ENCODE measurements around the gene MECP2. TPM values are rescaled to one million over a fixed set of nuclear protein-coding genes. Genes with fewer than 3 reads are reported as not detected.

MECP2 gene
- total and polyA plus RNA-seq, 9 donors: 17.5 to 24.0 (median 20.7) TPM

DNA sequence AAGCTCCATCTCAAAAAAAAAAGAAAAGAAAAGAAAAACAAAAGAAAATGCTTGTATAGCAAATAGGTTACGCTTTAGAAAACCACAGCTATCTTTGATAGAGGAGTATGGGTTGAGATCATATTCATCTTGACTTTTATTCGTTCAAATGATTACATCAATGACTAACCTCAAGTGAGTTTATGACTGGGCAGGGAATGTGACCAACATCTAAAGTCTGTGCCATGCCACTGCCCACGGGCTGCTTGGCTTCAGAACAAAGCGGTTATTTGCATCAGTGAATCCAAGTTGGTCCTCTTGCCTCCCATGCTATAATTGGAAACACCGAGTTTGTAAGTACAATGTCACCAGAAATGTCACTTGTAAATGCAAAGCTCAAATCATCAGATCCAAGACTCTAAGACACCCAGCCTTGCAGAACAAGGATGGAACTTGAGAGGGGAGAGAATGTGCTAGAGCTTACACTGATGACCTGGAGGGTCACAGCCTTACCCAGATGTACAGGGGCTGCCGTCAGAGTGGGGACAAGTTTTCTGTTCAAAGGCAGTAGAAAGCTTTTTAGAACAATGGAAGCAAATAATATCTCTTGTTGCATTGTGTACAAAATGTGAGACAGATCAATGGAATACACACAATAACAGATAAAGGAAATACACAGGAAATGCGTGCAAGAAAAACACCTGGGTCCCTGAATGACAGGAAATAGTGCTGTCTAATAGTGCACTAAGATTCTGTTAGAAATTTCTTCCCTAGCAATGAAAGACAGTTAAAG lies 38.1 kb upstream of the MECP2 start:
- Histone ChIP-seq H3K27ac (ENCODE audit: low read length) (no peak overlapping the region), H3K4me1 (ENCODE audit: control insufficient read depth, insufficient read depth, low read length) (peaks cover 3% of the 10 kb centered on the region), H3K36me3 (ENCODE audit: control insufficient read depth, insufficient read depth, low read length) (no peaks in the 10 kb centered on the region), H3K27me3 (ENCODE audit: control insufficient read depth, insufficient read depth, low read length) (peaks cover 12% of the 10 kb centered on the region), H3K9me3 (replicated peaks; ENCODE audit: control insufficient read depth, low read depth, low read length) (no peaks in the 10 kb centered on the region), H3K4me3 (ENCODE audit: low read length) (no peak overlapping the region)
- 50% methylated on average over 1 of the region's 7 CpGs for WGBS (ENCODE audit: insufficient coverage)
- no peak for DNase-seq

DNA sequence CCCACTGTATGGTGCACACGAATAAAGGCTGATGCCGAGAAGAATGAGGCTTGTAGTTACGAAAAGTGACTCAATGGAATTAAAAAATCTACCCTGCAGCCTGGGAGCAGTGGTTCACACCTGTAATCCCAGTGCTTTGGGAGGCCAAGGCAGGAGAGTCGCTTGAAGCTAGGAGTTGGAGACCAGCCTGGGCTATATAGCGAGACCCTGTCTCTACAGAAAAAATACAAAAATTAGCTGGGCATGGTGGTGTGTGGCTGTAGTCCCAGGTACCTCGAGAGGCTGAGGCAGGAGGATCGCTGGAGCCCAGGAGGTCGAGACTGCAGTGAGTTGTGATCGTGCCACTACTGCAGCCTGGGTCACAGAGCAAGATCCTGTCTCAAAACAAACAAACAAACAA lies 34.8 kb upstream of the MECP2 start:
- WGBS (ENCODE audit: insufficient coverage): 60% methylated on average over 2 of the region's 9 CpGs
- Histone ChIP-seq H3K27me3 (ENCODE audit: control insufficient read depth, insufficient read depth, low read length) (peaks cover 9% of the 10 kb centered on the region), H3K4me3 (ENCODE audit: low read length) (no peak overlapping the region), H3K27ac (ENCODE audit: low read length) (no peak overlapping the region), H3K9me3 (replicated peaks; ENCODE audit: control insufficient read depth, low read depth, low read length) (no peaks in the 10 kb centered on the region), H3K36me3 (ENCODE audit: control insufficient read depth, insufficient read depth, low read length) (no peaks in the 10 kb centered on the region), H3K4me1 (ENCODE audit: control insufficient read depth, insufficient read depth, low read length) (peaks cover 3% of the 10 kb centered on the region)
- DNase-seq: no peak

DNA sequence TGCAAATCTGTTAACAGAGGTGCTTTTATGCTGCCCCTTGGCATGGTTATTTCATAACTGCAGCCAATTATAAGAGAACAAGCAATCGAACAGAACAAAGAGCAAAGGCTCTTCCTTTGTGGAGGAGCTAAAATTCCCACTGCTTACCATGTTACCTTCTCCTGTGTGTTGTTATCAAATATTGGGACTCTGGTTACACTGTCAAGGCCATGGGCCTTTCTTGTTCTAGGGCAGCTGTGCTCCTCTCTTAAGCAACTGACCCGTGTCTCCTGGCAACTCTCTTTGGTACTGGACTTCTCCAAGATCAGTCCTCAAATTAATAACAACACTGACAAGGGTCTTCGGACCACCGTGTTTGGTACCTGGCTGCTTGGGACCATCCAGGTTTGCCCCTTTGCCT lies 34.4 kb upstream of the MECP2 start:
- Histone ChIP-seq H3K9me3 (replicated peaks; ENCODE audit: control insufficient read depth, low read depth, low read length) (no peaks in the 10 kb centered on the region), H3K36me3 (ENCODE audit: control insufficient read depth, insufficient read depth, low read length) (no peaks in the 10 kb centered on the region), H3K4me1 (ENCODE audit: control insufficient read depth, insufficient read depth, low read length) (peaks cover 3% of the 10 kb centered on the region), H3K4me3 (ENCODE audit: low read length) (no peak overlapping the region), H3K27ac (ENCODE audit: low read length) (no peak overlapping the region), H3K27me3 (ENCODE audit: control insufficient read depth, insufficient read depth, low read length) (peaks cover 9% of the 10 kb centered on the region)
- WGBS (ENCODE audit: insufficient coverage): 63% methylated on average over 2 of the region's 4 CpGs
- DNase-seq: no peak

DNA sequence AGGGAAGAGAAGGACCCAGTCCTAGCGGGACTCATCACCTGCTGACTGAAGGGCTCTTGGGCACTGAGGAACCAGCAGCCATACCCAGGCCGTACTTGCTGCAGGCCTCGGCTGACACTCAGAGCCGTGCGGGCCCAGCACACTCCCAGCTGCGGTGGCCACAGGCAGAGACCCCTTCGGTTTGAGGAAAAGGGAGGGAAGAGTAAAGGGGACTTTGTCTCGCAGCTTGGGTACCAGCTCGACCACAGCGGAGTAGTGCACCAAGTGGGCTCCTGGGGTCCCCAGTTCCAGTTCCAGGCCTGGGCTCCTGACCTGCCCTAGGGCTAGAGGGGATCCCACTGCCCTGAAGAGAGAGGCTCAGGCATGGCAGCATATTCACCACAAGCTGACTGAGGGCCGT lies 28.6 kb upstream of the MECP2 start:
- Histone ChIP-seq H3K36me3 (ENCODE audit: control insufficient read depth, insufficient read depth, low read length) (no peaks in the 10 kb centered on the region), H3K4me3 (ENCODE audit: low read length) (no peak overlapping the region), H3K27ac (ENCODE audit: low read length) (no peak overlapping the region), H3K4me1 (ENCODE audit: control insufficient read depth, insufficient read depth, low read length) (peaks cover 13% of the 10 kb centered on the region), H3K27me3 (ENCODE audit: control insufficient read depth, insufficient read depth, low read length) (peaks cover 15% of the 10 kb centered on the region), H3K9me3 (replicated peaks; ENCODE audit: control insufficient read depth, low read depth, low read length) (no peaks in the 10 kb centered on the region)
- 95% methylated on average over 11 of the region's 11 CpGs for WGBS (ENCODE audit: insufficient coverage)
- no peak for DNase-seq

DNA sequence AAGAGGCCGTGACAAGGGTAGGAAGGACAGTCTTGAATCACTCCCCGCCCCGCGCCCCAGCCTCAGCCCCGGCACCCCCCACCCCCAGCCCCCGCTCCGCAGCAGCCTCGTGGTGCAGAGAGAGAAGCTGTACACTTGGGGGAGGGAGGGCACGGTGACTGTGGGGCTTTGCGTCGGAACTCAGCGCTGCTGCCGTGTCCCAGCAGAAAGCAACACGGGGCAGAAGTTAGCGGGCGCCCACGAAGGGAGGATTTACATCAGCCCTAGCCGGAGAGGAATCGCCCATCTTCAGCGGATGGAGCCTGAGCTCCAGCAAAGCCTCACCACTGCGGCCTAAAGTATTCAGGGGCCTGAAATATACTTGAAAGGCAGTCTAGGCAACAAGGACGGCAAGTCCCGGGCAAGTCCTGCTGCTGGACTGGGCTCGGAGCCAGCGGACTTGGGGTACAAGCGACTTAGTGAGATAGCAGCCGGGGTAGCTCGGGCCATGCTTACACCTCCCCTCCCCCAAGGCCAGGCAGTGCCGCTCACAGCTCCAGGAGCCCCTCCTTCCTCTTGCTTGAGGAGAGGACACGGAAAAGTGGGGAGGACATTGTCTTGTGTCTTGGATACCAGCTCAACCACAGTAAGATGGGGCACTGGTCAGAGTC lies 28.0 kb upstream of the MECP2 start:
- DNase-seq: no peak
- Histone ChIP-seq H3K4me3 (ENCODE audit: low read length) (no peak overlapping the region), H3K4me1 (ENCODE audit: control insufficient read depth, insufficient read depth, low read length) (peaks cover 13% of the 10 kb centered on the region), H3K27me3 (ENCODE audit: control insufficient read depth, insufficient read depth, low read length) (peaks cover 15% of the 10 kb centered on the region), H3K9me3 (replicated peaks; ENCODE audit: control insufficient read depth, low read depth, low read length) (no peaks in the 10 kb centered on the region), H3K36me3 (ENCODE audit: control insufficient read depth, insufficient read depth, low read length) (no peaks in the 10 kb centered on the region), H3K27ac (ENCODE audit: low read length) (no peak overlapping the region)
- 86% methylated on average over 14 of the region's 30 CpGs for WGBS (ENCODE audit: insufficient coverage)

DNA sequence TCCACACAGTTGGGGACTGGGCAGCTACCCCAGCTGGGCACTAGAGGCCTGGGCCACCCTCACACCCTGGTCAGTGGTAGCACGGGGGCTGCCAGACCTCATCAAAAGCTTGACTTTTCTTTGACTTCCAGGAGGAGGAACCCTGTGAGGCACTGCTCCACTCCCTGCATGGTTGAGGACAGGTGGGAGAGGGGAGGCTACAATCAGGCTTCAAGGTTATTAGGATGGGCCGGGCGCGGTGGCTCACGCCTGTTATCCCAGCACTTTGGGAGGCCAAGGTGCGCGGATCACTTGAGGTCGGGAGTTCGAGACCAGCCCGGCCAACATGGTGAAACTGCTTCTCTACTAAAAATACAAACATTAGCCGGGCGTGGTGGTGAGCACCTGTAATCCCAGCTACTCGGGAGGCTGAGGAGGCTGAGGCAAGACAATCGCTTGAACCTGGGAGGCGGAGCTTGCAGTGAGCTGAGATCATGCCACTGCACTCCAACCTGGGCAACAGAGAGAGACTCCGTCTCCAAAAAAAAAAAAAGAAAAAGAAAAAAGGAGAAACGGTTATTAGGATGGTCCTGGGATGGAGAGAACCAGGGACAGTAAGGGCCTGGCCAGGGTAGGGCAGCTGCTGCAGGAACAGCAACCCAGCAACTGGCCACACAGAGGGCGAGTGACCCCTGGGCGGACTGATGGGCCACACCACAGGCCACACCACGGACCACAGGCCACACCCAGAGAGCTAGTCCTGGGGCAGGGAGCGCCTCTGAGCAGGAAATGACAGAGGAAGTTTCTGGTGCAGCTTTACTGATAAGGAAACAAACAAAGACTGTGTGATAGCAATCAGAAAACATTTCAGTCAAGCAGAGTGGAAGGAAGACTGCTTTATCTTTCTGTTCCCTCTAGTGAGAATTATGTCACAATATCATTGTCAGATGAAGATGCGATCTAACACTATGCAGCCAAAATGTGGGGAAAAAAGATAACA lies 26.0 kb upstream of the MECP2 start:
- H3K9me3 ChIP-seq (replicated peaks; ENCODE audit: control insufficient read depth, low read depth, low read length): no peaks in the 10 kb centered on the region
- H3K4me1 ChIP-seq (ENCODE audit: control insufficient read depth, insufficient read depth, low read length): peaks cover 13% of the 10 kb centered on the region
- no peaks in the 10 kb centered on the region for H3K36me3 ChIP-seq (ENCODE audit: control insufficient read depth, insufficient read depth, low read length)
- DNase-seq: no peak
- H3K4me3 ChIP-seq (ENCODE audit: low read length): no peak overlapping the region
- WGBS (ENCODE audit: insufficient coverage): 93% methylated on average over 18 of the region's 22 CpGs
- H3K27me3 ChIP-seq (ENCODE audit: control insufficient read depth, insufficient read depth, low read length): peaks cover 15% of the 10 kb centered on the region
- H3K27ac ChIP-seq (ENCODE audit: low read length): no peak overlapping the region

DNA sequence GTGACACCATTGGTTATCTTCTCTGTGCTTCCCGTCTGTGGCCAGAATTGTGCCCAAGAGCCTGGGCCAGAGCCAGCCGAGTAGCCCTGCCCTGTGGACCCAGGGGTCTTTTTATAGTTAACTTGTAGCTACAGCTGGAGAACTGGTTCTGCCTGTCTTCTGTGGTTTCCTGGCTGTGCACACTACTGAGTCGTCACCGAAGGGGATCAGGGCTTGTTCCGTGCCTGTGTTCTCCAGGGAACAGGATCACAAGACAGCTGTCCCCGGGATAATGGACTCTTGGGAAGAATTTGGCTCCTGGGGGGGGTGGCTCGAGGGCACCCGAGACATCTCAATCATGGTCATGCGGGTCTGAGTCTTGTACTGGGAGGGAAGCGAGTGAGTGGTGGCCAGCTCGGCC lies 24.4 kb upstream of the MECP2 start:
- H3K9me3 ChIP-seq (replicated peaks; ENCODE audit: control insufficient read depth, low read depth, low read length): peaks cover 5% of the 10 kb centered on the region
- peaks cover 16% of the 10 kb centered on the region for H3K27me3 ChIP-seq (ENCODE audit: control insufficient read depth, insufficient read depth, low read length)
- DNase-seq: peak; percentile 29
- peak overlapping the region; percentile 42 for H3K27ac ChIP-seq (ENCODE audit: low read length)
- no peaks in the 10 kb centered on the region for H3K36me3 ChIP-seq (ENCODE audit: control insufficient read depth, insufficient read depth, low read length)
- 43% methylated on average over 7 of the region's 11 CpGs for WGBS (ENCODE audit: insufficient coverage)
- no peak overlapping the region for H3K4me3 ChIP-seq (ENCODE audit: low read length)
- H3K4me1 ChIP-seq (ENCODE audit: control insufficient read depth, insufficient read depth, low read length): peaks cover 13% of the 10 kb centered on the region

DNA sequence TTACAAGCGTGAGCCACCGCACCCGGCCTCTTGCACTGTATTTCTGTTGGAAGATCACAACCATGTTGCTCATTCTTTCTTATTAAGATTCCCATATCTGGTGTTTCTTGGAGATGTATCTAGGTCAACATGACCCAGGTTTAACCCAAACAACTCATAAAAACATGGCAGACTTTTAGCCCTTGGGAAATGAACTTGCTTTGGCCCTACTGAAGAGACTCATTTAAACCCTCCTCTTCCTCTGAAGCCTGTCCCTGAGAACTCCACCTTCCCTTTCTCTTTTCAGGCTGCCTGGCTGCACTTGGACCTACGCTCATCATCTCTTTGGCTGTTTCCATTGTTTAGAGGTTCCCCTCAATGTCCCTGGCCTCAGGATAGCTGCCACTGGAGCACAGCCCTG lies 23.7 kb upstream of the MECP2 start:
- Histone ChIP-seq H3K36me3 (ENCODE audit: control insufficient read depth, insufficient read depth, low read length) (no peaks in the 10 kb centered on the region), H3K27me3 (ENCODE audit: control insufficient read depth, insufficient read depth, low read length) (peaks cover 12% of the 10 kb centered on the region), H3K4me3 (ENCODE audit: low read length) (no peak overlapping the region), H3K4me1 (ENCODE audit: control insufficient read depth, insufficient read depth, low read length) (peaks cover 13% of the 10 kb centered on the region), H3K9me3 (replicated peaks; ENCODE audit: control insufficient read depth, low read depth, low read length) (peaks cover 5% of the 10 kb centered on the region), H3K27ac (ENCODE audit: low read length) (peak overlapping the region; percentile 69)
- peak; percentile 82 for DNase-seq
- WGBS (ENCODE audit: insufficient coverage): 70% methylated on average over 1 of the region's 4 CpGs

DNA sequence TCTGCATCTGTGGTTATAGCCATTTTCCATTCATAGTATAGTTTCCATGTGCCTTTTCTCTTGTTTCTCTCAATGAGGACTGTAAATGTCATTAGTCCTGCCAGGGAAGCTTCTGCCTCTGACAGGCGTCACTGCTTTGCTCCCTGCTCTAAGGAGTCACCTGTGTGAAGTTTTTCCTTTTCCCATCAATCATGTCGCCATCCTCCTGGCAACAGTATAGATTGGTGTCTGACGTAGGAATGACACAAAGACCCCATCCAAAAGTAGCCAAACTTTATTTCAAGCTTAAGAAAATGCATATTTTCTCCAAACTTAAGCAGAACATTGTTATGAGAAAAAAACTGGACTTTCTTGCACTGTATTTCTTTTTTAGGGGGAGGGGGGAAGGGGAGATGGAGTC lies 23.1 kb upstream of the MECP2 start:
- H3K36me3 ChIP-seq (ENCODE audit: control insufficient read depth, insufficient read depth, low read length): no peaks in the 10 kb centered on the region
- no peak overlapping the region for H3K27ac ChIP-seq (ENCODE audit: low read length)
- H3K4me3 ChIP-seq (ENCODE audit: low read length): no peak overlapping the region
- peaks cover 5% of the 10 kb centered on the region for H3K9me3 ChIP-seq (replicated peaks; ENCODE audit: control insufficient read depth, low read depth, low read length)
- WGBS (ENCODE audit: insufficient coverage): no CpG with 5 or more reads among the region's 3 CpGs
- DNase-seq: no peak
- peaks cover 13% of the 10 kb centered on the region for H3K4me1 ChIP-seq (ENCODE audit: control insufficient read depth, insufficient read depth, low read length)
- H3K27me3 ChIP-seq (ENCODE audit: control insufficient read depth, insufficient read depth, low read length): peaks cover 9% of the 10 kb centered on the region

DNA sequence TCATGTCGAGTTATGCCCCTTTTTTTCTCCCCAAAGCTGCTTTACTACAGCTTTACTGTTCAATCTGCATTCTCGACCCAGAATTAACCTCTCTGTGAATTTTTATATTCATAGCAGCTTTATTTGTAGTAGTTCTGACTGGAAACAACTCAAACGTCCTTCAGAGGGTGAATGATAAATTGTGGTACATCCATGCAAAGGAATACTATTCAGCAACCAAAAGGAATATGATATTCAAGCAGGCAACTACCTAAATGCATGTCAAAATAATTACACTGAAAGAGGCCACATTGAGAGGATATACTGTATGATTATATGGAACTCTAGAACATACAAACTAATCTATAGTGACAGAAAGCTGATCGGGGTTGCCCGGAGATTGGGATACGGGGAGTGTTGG lies 20.0 kb upstream of the MECP2 start:
- Histone ChIP-seq H3K36me3 (ENCODE audit: control insufficient read depth, insufficient read depth, low read length) (no peaks in the 10 kb centered on the region), H3K27ac (ENCODE audit: low read length) (no peak overlapping the region), H3K4me3 (ENCODE audit: low read length) (no peak overlapping the region), H3K9me3 (replicated peaks; ENCODE audit: control insufficient read depth, low read depth, low read length) (peaks cover 5% of the 10 kb centered on the region), H3K27me3 (ENCODE audit: control insufficient read depth, insufficient read depth, low read length) (peaks cover 13% of the 10 kb centered on the region), H3K4me1 (ENCODE audit: control insufficient read depth, insufficient read depth, low read length) (peaks cover 11% of the 10 kb centered on the region)
- no peak for DNase-seq
- WGBS (ENCODE audit: insufficient coverage): 100% methylated on average over 1 of the region's 6 CpGs
